DMS 273 (cell line): Measurements from ENCODE around the gene ZCCHC3.
"Not testable (repeated sequence)": the region's sequence is repeated elsewhere in the genome, so short reads cannot be mapped to it uniquely, and the experiment has no call there.

ENCODE experiments used
- DNase-seq: peaks from one replicate; lab custom pipeline; 2025; ENCODE audit not compliant: unreplicated experiment; lab: John Stamatoyannopoulos, UW

ZCCHC3 gene

DNA sequence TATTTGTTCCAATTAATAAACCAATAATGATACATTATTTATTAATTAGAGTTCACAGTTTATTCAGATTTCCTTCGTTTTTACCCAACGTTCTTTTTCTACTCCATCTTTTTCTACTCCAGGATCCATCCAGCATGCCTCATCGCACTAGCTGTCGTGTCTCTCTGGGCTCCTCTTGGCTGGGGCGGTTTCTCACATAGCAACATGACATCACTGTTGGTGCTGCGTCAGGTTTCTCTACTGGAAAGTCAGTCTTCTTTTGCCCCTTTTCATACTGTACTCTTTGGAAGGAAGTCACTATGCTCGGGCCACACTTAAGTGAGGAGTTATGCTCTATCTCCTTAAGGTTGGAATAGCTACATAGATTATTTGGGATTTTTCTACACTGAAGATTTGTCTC, 14.2 kb downstream of the ZCCHC3 start:
- no peak for DNase-seq

DNA sequence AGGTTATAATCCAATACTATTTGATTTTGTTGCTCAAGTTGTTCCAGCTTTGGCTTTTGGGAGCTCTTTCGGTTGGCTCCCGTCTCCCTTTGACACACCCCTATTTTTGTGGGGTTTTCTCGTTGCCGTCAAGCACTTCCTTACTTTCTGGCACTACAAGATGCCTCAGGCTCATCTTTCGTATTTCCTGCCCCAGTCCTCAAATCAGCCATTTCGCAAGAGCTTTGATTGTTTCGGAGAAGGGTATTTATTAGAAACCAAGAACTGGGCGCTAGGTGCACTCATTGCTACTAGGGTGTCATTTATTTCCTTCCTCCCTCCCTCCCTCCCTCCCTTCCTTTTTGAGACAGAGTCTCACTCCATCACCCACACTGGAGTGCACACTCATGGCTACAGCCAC, 14.7 kb downstream of the ZCCHC3 start:
- DNase-seq, result no peak

DNA sequence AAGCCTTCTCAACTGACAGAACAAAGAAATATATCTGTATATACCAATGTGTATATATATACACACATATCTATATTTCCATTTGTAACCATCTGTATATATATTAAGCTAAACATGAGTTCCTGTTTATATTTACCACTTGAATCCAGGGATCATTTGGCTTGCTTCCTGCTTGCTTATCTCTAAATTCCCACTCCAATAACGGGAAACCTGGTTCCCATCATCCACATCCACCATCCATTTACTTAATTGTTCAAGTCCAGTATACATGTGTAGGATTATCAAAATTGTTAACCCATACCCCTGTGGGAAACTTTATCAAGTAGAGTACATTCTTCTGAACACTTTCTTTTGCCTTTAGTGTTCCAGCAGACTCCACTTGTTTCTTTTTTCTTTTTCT, 15.5 kb downstream of the ZCCHC3 start:
- DNase-seq, result no peak

DNA sequence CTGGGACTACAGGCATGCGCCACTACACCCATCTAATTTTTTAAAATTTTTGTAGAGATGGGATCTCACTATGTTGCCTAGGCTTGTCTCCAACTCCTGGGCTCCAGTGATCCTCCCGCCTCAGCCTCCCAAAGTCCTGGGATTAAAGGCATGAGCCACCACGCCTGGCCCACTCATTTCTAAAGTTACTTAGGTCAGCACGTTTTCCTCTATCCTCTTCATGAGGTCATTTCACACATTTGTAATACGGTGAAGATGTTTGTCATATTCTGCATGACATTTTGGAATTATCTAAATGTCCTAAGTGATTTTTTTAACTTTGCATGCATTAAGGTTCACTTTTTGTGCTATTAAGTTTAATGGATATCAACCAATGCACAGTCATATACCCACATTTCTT, 16.0 kb downstream of the ZCCHC3 start:
- no peak for DNase-seq

DNA sequence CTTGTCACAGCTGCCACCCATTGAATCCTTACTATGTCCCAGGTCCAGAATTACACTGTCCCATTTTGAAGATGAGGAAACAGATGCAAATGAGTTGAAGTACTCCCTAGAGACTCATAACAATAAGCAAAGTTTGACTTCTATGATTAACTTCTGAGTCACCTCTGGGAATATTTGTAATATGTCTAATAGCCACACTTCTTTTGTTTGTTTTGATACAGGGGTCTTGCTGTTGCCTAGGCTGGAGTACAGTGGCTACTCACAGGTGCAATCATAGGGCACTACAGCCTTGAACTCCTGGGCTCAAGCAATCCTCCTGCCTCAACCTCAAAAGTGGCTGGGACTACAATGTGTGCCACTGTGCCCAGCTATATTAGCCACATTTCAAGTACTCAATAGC, 16.6 kb downstream of the ZCCHC3 start:
- no peak for DNase-seq

DNA sequence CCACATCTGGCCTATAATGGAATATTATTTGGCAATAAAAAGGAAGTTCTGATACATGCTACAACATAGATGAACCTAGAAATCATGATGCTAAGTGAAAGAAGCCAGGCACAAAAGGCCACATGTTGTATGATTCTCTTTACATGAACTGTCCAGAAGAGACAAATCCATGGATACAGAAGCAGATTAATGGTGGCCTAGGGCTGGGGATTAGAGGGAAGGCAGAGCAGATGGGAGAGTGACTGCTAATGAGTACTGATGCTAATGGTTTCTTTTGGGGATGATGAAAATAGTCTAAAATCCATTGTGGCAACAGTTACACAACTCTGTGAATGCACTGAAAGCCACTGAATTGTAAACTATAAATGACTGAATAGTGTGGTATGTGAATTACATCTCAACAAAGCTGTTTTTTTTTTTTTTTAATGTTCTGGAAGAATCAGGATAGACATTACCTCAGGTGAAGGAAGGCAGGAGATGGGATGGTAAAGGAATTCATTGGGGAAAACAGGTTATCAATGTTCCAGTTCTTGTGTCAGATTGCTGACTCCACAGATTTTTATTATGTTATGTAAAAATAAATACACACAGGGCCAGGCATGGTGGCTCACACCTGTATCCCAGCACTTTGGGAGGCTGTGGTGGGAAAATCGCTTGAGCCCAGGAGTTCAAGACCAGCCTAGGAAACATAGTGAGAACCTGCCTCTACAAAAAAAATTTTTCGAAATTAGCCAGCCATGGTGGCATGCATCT, 19.1 kb downstream of the ZCCHC3 start:
- DNase-seq, result no peak

DNA sequence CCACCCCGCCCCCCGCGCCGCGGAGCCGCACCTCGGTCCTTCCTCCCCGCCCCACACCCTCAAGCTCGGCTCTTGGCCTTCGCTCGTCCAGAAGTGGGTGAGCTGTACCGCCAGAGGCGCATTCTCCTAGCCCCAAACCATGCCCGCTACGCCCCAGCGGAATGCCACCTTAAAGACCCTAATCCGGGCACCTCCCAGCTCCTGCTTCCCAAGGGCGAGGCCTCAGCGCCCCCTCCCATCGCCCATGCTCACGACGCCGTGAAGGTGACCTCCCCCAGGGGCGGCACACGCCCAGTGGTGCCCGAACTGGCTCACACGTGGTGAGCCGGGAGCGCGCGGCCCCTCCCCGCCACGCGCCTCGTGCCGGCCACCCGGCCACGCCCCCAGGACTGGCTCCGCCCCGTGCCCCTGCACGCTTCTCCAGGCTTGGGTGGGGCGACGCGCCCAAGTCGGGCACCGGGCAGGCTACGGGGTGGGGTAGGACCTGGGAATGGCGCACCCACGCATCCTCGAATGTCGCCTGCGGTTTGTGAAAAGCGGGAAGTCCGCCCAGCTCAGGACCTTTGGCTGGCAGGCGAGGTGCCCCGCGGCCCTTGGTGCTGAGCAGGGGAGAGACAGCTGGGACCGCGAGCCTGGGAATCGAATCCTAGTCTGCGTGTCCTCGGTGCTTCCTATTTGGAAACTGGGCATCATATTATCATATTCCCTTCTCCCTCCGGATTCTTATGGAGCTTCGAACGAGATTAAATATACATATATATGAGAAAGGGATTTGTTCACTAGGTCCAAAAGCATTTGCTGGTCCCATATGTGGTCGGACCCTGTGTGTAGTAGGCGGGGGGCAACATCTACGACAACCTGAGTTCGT, 27.0 kb downstream of the ZCCHC3 start:
- peak; percentile 98 for DNase-seq

DNA sequence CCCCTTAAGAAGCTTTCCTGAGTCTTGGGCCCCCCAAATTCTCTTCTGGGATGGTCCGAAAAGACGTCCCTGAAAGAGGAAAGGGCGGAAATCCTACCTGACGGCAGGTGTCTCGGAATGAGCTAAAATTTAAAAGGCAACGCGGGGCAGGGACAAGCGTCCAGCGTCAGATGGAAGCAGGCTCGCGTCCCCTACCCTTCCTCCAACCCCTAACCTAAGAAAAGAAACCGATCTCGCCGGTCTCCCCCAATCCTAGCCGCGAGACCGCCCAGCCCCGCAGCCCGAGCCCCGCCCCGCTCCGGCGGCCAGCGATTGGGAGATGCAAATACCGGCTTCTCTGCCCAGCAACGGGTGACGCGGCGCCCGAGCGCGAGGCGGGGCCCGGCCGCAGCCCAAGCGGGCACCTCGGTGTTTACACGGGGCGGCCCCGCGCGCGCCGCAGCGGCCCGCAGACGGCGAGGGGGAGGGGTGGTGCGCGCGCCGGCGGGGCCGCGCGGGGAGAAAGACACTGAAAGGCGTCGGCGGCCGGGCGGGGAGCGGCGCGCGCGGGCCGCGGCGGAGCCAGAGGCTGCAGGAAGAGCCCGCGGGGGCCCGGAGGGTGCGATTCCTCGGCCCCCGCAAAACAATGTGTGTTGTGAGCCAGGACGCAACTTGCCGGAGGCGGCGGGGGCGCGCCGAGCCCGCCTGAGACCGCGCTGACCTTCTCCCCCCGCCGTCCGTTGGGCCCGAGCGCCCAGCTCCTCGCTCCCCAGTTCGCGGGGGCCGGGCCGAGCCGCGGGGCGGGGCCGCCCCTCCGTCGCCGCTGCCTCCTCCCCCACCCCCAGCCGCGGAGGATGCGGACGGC, 27.9 kb downstream of the ZCCHC3 start, which contains the start of gene SOX12:
Gene SOX12 (plus strand): TSS at position 508 of the 844 bp plus-strand sequence. CDS start 373 bp downstream, outside the sequence.
- DNase-seq, result peak; percentile 98

DNA sequence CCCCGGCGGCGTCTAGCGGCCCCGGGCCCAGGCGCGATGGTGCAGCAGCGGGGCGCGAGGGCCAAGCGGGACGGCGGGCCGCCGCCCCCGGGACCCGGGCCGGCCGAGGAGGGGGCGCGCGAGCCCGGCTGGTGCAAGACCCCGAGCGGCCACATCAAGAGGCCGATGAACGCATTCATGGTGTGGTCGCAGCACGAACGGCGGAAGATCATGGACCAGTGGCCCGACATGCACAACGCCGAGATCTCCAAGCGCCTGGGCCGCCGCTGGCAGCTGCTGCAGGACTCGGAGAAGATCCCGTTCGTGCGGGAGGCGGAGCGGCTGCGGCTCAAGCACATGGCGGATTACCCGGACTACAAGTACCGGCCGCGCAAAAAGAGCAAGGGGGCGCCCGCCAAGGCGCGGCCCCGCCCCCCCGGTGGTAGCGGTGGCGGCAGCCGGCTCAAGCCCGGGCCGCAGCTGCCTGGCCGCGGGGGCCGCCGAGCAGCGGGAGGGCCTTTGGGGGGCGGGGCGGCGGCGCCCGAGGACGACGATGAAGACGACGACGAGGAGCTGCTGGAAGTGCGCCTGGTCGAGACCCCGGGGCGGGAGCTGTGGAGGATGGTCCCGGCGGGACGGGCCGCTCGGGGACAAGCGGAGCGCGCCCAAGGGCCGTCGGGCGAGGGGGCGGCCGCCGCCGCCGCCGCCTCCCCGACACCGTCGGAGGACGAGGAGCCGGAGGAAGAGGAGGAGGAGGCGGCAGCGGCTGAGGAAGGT, 28.7 kb downstream of the ZCCHC3 start:
- DNase-seq, result peak; percentile 91

DNA sequence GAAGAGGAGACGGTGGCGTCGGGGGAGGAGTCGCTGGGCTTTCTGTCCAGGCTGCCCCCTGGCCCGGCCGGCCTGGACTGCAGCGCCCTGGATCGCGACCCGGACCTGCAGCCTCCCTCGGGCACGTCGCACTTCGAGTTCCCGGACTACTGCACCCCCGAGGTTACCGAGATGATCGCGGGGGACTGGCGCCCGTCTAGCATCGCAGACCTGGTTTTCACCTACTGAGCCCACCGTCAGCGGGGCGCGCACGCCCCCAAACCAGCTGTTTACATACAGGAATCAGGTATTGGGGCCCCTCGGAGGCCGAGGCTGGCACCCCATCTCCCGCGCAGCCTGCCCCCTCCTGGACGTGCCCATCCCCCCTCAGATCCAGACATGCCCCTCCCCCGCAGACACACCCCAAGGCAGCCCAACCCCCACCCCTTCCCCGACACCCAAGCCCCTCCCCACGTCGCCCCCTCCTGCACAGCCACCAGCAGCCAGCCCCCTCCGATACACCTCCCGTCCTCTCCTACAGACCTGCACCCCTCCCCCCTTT, 29.3 kb downstream of the ZCCHC3 start:
- peak; percentile 80 for DNase-seq

DNA sequence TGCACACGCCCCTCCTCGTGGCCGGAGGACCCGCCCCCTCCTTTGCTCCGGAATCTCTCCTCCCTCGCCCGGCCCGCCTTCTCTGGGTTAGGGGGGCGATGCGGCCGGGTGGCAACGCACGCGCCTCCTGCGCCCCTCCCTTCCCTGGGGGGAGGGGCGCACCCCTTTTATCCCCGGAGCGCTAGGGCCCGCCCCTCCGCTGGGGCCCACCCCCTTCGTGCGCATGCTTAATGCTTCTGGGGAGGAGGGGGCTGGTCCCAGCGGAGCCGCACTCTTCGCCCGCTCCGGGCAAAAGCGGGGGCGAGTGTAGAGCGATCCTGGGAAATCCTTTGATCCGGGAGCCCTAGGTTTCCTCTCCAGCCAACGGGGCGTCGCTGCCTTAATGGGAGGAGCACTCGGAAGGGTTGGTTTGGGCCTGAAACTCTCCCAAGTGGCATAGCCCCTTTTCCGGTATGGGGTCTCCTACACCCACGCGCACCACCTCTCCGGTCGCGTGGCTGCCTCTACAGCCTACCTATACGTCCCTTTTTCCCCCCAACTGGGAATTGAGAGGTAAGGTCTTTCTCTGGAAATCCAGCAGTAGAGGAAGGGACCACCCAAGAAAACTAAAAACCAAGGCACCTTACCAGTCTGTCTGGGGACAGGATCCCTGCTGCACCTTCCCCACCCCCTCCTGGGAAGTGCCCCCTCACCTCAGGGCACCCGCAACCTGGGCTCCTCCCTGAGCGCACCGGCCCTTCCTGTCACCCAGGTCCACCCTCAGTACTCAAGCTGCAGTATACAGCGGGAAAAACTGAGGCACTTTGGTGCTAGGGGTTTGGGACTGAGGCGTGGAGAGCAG, 30.0 kb downstream of the ZCCHC3 start:
- DNase-seq, result peak; percentile 98

DNA sequence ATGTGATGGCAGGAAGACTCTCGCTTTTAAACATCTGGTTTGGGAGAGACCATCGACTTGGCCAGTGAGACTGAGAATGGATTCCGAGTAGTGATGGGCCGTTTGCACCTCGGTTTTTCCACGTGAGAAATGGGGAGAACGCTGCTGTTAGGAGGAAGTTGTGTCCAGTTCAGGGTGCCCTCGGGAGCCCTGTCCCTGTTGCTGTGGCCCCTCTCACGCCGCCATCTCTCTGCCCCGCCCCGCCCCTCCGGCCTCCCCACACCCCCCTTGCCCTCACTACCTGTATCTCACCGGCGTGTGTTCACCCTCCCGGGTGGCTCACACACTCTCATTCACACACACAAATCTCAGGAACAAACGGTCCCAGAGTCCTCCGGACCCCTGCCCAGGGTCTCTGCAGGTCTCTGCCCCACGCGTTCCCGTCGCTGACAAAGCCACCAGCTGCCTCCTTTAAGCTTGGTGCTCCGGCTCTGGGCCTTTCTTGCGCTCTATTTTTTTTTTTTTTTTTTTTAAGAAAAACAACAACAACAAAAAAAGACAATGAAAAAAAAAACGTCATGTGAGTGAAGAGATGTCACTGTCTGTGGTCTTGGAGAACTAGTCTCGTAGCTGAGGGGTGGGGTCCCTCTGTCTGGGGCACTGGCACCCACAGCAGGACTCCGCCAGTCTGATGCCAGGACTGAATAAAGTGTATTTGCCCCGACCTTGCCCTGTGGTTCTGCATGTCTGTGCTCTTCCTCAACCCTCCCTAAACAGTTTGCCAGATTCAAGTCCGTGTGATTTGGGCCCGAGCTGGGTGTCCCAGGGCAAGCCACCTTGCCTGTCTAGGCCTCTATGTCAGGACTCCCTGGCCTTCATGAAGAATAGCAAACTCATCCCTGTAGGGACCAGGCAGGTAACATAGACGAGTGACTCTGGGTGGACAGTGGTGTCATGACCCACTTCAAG, 30.9 kb downstream of the ZCCHC3 start:
- no peak for DNase-seq

DNA sequence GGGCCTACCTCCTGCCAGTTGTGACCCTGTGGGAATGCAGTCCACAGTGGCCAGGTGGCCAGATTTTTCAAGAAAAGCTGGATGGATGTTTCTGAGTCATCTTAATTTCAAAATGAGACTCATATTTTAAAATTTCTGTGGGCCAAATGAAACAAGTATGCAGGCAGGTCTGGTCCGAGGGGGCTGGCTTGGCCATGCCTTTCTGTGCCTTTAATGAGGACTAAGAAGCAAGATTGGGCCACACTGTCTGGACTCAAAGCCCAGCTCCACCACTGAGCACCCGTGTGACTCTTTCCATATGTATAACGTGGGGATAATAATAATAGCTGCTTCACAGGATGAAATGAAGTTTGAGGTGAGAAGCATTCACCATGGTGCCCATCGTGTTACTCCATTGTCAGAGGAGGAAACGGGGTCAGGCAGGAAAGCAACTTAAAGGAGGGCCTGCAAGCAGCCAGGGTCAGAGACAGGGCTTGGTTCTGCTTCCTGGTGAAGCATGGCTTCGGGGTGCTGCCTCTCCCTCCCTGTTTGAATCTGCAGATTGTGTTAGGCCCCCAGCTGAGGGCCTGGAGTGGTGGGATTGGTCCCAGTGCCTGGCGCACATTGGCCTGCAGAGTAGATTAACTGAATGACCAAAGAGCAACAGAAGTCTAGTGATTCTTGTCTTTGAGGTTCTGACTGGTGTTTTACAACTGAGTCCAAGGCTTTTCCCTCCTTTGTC, 31.8 kb downstream of the ZCCHC3 start:
- no peak for DNase-seq

DNA sequence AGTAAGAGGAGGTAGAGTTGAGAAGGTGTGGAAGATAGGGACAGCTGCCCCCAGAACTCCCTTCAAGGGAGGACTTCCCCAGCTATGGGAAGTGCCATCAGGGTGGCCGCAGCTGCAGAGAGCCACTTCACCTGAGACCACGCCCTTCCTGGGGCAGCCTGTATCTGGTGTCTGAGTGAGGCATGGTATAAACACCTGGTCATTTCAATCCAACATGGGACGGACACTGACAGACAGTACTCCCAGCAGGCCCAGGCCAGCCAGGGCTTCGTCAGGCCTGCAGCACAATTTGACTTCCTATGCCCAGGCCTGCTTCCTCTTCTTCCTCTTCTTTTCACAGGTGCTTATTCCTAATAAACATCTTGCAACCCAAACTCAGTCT, 32.5 kb downstream of the ZCCHC3 start:
- DNase-seq, result no peak

DNA sequence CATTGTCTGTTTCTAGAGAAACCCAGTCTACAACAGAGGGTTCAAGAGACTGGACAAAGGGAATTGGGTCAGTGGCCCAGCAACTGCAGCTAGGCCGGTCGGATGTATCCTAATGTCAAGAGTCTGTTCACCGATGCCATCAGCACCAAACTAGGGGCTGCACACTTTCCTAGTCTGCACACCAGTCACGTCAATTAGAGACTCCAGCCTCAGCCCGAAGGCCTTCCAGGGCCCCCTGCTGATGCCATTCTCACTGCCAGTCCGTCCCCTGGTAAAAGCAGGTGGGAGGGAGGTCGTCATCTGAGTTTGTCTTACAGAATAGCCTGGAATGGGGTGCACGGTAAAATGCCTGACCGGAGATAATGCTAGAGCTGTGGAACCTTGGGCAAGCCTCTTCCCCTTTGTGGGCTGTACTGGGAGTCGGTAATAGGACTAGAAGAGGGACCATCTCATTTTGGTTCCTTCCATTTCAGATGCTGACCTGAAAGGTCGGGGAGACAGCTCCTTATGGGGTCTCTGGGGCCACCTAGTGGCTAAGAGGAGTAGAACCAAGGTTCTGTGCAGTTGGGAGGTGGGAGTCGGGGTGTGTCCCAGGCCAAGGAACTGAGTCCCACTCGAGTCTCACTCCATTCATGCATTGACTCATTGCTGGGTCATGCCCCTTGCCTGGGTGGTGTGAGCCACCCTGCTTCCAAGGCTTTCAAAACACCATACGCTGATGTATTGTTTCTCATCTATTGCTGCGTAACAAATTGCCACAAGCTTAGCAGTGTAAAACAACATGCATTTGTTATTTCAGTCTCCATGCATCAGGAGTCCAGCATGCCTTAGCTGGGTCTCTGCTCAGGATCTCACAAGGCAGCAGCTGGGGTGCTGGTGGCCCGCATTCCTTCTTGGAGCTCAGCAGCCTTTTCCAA, 33.1 kb downstream of the ZCCHC3 start:
- DNase-seq, result peak; percentile 87

DNA sequence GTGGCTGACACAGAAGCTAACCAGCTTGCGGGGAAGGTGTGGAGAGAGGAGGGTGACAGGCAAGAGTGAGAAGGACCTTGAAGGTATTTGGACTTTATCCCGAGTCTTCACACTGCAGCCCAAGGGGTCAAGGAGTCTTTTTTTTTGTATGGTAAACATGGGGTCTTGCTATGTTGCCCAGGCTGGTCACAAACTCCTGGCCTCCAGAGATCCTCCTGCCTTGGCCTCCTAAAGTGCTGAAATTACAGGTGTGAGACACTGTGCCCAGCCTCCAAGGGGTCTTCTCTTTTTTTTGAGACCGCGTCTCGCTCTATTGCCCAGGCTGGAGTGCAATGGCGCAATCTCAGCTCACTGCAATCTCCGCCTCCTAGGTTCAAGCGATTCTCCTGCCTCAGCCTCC, 37.2 kb downstream of the ZCCHC3 start:
- no peak for DNase-seq

DNA sequence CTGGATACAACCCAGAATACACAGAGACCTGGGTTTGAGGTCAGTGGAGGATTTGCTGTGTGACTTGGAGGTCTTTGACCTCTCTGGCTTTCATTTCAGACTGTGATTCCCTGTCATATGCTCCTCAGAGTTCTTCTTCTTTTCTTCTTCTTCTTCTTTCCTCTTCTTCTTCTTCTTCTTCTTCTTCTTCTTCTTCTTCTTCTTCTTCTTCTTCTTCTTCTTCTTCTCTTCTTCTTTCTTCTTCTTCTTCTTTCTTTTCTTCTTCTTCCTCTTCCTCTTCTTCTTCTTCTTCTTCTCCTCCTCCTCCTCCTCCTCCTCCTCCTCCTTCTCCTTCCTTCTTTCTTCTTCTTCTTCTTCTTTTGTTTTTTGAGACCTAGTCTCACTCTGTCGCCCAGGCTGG, 38.7 kb downstream of the ZCCHC3 start:
- not testable (repeated sequence) for DNase-seq
